Hindlimb muscle (tissue), 1 donor: Measurements from ENCODE around the gene PREX1. TPM values are rescaled to one million over a fixed set of nuclear protein-coding genes. Genes with fewer than 3 reads are reported as not detected.
A peak's percentile ranks its signal among the peaks of the same experiment; 100 is the strongest.

Experiments used
- DNase-seq: peaks from one replicate; pipeline ENCODE4 v3.0.0-alpha.2; 2013
- polyA plus RNA-seq: library from polyadenylated mRNA; unstranded; fragments of 120-200 nt; gene quantifications from one replicate; pipeline ENCODE4 v1.2.1, GENCODE V29; 2013; ENCODE audit not compliant: insufficient read length

Gene PREX1
- polyA plus RNA-seq, 1 donor = 20.0 TPM

DNA sequence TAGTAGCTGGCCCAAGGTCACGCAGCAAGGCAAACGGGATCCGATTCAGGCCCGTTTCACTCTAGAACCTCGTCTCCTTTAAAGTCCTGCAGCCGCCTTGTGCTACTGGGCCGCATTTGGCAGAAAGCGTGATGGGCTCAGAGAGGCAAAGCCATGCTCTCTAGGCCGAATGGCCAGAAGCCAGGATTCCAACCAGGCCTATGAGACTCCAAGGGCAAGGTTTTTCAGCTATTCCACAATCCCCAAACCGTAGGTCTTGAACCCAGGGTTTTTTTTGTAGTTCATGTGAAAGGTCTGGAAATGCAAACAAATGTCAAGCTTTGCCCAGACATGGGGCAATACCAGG, 174.1 kb downstream of the PREX1 start:
- DNase-seq = no peak

DNA sequence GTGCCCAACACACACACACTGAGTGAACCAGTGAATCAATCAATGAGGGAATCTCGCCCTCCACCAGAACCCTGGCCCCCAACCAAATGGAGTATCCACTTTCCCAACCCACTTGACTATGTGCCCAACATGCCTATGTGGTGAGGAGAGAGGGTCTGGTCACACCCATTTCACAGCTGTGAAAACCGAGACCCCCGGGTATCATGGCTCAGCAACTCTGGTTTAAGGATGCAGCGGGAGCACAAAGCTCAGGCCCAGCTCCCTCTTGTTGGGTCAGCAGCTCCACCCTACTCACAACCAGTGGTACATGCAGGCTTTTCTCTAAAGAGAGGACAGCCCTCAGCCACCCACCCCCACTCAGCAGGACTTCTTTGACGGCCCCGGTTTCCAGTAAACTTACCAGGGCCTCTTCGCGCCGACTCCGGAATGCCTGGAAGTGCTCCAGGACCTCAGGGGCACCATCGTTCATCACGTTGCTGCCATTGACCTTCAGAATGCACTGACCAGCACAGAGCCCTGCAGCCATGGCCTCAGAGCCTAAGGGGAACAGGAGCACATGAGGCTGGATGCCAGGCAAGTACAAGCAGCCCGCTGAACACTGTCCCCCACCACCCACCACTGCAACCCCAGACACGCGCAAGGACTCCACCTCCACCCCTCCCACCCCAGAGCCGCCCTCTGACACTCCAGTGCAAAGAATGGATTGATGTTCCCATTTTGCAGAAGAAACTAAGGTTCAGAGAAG, 174.7 kb downstream of the PREX1 start:
- no peak for DNase-seq

- no peak for DNase-seq
Measured at GRCh38 chr20:48651960-48652359, 175.8 kb downstream of the PREX1 start.

DNA sequence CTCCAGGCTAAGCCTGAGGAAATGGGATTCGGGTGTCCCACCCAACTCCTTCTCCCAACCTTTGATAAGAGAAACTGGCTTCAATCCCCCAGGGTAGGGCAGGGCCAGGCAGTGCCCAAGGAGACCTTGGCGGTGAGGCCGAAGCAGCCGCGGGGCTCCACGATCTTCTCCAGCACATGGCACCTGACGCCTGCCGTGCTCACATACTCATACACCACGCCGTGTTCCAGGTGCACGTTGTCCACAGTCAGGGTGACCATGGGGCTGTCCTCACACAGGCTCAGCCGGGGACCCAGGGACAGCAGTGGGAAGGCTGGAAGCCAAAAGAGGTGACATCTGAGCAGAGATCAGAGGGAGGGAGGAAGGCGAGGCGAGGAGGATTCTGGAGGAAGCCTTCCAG, 176.5 kb downstream of the PREX1 start:
- no peak for DNase-seq

GRCh38 chr20:48649868-48650267, 177.9 kb downstream of the PREX1 start:
- DNase-seq = no peak

DNA sequence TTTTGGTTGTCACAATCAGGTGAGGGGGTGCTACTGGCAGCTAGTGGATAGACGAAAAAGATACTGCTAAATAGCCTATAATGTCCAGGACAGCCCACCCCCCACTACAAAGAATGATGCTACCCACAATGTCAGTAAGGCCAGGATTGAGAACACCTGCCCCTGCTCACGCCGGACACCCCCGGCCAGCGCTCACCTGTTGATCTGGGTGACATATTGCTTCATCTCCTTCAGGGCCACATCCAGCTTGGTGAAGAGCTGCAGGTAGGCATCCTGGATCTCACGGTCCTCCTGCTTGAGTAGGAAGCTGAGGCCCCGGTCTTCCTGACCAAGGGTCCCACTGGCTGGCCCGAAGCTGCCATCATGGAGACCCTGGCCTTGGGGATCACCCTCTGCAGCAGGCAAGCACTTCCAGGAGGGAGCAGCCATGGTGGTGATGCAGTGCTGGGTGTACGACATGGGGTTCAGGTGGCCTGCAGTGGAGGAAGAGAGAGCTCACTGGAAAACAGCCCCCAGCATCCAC, 178.6 kb downstream of the PREX1 start:
- no peak for DNase-seq

DNA sequence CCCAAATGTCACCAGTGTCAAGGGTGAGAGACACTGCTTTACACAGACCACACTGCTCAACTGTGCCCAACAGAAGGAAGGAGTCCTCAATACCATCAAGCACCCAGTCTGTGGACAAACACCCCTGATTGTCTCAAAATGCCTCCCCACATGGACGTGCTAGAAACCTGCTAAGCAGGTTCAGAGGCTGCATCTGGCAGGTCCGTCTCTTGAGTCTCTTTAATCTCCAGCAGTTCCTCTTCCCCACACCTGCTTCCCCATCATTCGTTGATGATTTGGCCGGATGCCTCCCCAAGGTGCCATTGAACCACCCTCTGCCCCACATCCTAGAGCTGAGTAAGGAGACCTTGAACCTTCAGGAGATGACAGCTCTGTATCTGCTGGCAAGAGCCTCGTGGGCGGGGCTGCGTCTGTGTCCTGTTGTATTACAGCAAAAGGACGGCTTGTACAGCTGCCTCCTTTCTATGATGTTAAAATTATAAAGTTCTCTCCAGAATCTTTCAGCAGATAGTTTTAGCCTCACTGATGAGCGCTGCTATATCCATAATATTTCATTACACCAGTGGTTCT, 179.2 kb downstream of the PREX1 start:
- no peak for DNase-seq

- DNase-seq = no peak
Measured at GRCh38 chr20:48647858-48648257, 179.9 kb downstream of the PREX1 start.

- DNase-seq = no peak
Measured at GRCh38 chr20:48645666-48646065, 182.1 kb downstream of the PREX1 start.

GRCh38 chr20:48644286-48644828, 183.4 kb downstream of the PREX1 start:
- no peak for DNase-seq

DNA sequence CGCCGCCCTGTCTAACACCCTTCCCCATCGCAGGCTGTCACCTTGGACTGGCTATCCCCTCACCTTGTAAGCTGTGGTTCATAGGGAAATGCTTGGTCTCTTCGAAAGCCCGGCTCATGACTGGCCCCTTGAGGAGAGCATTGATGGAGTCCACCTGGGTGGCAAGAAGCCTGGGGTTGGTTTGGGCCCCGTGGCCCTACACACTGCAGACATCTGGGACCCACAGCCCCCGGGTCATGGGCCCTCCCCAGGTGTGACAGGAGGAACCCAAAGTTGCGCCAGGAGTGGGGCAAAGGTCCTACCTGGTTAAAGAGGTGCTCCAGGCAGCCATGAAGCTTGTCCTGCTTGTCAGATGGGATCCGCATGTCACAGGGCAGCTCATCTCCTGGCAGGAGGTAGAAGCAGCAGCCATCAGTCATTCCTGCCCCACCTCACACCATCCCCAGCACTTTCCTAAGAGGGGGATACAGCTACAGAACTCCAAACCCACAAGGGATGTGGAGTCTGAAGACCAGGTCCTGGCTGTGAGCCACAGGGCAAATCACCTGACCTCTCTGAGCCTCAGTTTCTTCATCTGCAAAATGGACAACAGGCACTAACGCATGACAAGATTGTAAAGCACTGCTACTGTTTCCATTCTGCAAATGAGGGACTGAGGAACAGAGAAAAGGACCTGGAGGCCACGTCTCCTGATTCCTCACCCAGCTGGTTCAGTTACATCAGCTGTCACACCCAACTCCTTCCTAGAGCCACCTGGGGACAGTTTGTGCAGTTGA, 185.5 kb downstream of the PREX1 start:
- no peak for DNase-seq

DNA sequence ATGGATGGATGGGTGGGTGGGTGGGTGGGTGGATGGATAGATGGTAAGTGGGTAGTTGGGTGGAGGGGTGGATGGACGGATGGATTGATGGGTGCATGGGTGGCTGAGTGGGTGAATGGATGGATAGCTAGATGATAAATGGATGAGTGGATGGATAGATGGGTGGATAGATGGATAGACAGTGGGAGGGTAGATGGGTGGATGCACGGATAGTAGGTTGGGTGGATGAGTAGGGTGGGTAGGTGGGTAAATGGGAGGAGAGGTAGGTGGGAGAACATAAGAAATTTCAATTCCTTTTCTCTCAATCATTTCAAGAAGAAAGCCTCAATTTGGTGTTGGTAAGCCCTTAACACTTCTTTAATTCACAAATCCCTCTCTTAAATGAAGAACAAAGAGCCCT, 186.9 kb downstream of the PREX1 start:
- no peak for DNase-seq

GRCh38 chr20:48639899-48640298, 187.9 kb downstream of the PREX1 start:
- no peak for DNase-seq

DNA sequence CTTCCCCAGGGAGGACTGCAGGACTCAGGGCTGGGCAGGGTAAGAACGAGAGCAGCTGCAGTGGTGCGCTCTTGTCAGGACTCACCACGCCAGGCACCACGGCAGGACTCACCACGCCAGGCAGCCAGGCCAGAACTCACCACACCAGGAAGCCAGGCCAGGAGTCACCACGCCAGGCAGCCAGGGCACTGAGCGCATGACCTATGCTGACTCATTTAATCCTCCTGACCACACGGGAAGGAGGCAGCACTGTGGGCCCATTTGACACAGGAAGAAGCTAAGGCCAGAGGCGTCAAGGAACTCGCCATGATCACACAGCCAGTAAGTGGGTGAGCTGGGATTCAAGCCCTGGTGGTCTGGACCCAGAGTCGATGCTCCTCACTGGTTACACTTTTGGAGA, 189.3 kb downstream of the PREX1 start:
- DNase-seq = no peak

DNA sequence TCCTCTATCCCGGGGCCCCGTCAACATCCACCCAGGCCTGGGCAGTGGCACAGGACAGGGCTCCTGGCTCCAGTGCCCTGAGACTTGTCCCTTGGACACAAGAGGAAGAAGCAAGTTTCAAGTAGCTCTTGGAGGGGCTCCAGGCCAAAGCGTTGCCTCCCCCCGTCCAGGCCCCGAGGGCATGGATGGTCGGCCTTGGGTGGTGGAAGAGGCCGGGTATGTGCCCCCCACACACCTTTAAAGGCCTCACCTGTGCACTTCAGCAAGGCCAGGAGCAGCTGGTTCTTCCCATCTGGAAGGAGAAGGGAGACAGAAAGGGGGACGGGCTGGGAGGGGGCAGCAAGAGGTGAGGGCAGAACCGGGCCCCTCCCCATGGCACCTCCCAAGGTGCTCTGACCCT, 190.3 kb downstream of the PREX1 start:
- no peak for DNase-seq

DNA sequence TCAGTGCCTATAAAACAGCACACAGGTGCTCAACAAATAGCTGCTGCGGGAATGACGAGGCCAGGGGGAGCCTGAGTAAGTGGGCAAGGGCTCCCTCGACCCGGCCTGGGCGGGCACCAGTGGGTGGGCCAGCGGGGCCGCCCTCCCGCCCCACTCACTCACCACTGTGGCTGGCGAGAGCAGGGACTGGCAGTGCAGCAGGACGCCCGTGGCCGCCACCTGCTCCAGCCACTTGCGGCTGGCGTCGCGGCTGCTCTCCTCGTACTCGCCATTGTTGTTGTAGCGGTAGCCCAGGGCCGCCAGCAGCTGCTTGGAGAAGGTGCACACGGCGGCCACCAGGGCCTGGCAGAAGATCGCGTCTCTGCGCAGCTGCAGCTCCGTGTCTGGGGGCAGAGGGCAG, 191.5 kb downstream of the PREX1 start:
- no peak for DNase-seq

- peak; percentile 41 for DNase-seq
Measured at GRCh38 chr20:48635791-48636267, 192.0 kb downstream of the PREX1 start.

DNA sequence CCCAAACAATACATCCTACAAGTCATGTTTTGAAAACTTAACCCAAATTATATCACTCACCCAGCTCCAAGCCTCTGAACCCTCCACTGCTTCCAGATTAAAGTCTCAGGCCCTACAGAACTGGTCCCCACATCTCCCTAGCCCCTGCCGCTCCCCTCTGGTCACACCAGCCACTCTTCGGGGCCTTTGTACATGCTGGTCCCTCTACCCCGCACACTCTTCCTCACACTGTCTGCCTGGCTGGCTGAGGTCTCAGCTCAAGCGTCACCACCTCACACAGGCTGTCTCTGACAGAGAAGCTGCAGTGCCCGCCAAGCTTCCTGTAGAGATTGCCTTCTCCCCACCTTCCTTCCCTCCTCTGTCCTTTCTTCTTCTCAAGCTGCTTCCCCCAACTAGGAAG, 192.4 kb downstream of the PREX1 start:
- no peak for DNase-seq

GRCh38 chr20:48634641-48635040, 193.2 kb downstream of the PREX1 start:
- DNase-seq = no peak

DNA sequence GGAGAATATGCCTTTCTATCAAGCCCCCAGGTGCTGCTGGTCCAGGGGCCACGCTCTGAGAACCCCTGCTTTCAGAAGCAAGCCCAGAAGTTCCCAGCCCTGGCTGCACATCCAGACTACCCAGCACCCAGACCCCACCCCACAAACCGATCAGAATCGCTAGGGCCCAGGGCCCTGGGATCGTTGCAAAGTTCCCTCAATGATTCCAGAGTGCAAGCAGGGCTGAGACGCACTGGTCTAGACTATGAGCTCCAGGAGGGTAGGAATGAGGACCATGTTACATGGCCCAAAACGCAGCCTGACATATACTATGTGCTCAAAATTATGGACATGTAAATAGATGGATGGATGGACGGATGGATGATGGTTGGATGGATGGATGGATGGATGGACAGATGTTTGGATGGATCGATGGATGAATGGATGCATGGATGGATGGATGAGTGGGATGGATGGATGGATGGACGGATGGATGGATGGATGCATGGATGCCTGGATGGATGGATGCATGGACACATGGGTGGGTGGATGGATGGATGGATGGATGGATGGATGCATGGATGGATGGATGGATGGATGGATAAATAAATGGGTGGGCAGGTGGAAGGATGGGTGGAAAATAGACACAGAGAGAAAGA, 194.1 kb downstream of the PREX1 start:
- DNase-seq = no peak

DNA sequence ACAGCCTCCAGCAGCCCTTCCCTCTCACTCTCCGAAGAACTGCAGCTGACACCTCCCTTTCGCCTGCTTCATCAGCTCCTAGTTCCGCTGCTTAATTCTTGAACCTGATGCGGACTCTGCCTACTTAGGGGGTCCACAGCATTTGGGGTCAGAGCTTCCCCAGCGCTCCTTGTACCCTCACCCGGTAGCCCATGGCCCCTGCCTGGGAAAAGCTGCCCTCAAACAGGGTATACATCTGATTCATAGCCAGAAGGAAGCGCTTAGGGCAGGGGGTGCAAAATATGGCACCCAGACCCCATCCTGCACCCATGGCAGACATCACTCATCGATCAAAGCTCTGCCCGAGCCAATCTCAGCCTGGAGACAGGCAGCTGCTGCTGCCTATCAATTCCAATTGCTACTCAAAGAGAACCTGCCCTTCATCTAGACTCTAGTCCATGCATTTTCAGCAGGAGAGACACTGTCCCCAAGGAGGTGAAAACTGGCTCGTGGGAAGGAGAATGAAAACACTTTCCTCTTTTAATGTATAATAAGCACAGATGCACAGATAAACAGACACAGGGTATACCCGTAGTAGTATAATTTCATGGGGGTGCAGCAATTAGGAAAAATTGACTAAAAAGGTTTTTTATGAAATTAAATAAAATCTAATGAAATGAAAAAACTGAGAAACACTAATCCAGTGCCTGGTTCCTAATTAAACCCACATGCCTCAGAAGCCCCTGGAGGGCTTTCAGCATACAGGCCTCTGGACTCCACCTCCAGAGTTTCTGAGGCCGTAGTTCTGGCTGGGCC, 194.8 kb downstream of the PREX1 start:
- no peak for DNase-seq
